Cardiac muscle cell (in vitro differentiated cells and primary cell): ENCODE results near the gene TRHDE. TPM values are rescaled to one million over a fixed set of nuclear protein-coding genes. Genes with fewer than 3 reads are reported as not detected.
A peak's percentile ranks its signal among the peaks of the same experiment; 100 is the strongest.
"Not testable (repeated sequence)": the region's sequence is repeated elsewhere in the genome, so short reads cannot be mapped to it uniquely, and the experiment has no call there.

Source experiments
- DNase-seq, 2 donors: peaks; one replicate each; pipeline versions ENCODE4 v3.0.0 to v3.0.0-alpha.2; 2010 to 2017; ENCODE audit warnings: low read depth in 1 of 2, low spot score in 1 of 2
- H3K27ac ChIP-seq: fragments of 200-600 bp; sonication (generic); 2 replicates; pipeline ENCODE4 v1.5.1; 2016
- H3K27me3 ChIP-seq: fragments of 200-600 bp; sonication (generic); 2 replicates; pipeline ENCODE4 v1.6.0; 2016; ENCODE audit warnings: control low read depth
- H3K36me3 ChIP-seq: fragments of 200-600 bp; sonication (generic); 2 replicates; pipeline ENCODE4 v1.5.1; 2016; ENCODE audit warnings: control low read depth
- H3K4me1 ChIP-seq: fragments of 200-600 bp; sonication (generic); 2 replicates; pipeline ENCODE4 v1.8.1; 2017; ENCODE audit warnings: low read depth, mild to moderate bottlenecking, mixed run types
- H3K4me3 ChIP-seq: fragments of 200-600 bp; sonication (generic); 2 replicates; pipeline ENCODE4 v1.5.1; 2016; ENCODE audit warnings: mild to moderate bottlenecking
- H3K9me3 ChIP-seq: fragments of 200-600 bp; sonication (generic); 2 replicates; pipeline ENCODE4 v1.5.1; 2017; ENCODE audit warnings: low read depth, mild to moderate bottlenecking, control low read depth
- CTCF ChIP-seq: IDR thresholded peaks from 2 replicates; pipeline ENCODE4 v1.5.1; 2012; ENCODE audit warnings: low read depth, mild to moderate bottlenecking, low read length
- polyA plus RNA-seq: library from polyadenylated mRNA; unstranded; fragments of >200 nt; fragmentation: Nextera tagmentation; extraction: Ambion mirVana; gene quantifications from 2 replicates; pipeline ENCODE4 v1.2.1, GENCODE V29; 2016
- total RNA-seq: library from RNA; depleted of rRNA; stranded (reverse); fragments of >200 nt; gene quantifications from 2 replicates; pipeline ENCODE4 v1.2.3, GENCODE V29; 2016

Gene TRHDE
- total and polyA plus RNA-seq, 2 experiments from 2014 or later, result not detected

GRCh38 chr12:72658615-72659014 is 386.4 kb downstream of the TRHDE start:
- H3K4me1 ChIP-seq, result no peaks in the 10 kb centered on the region
- H3K27ac ChIP-seq, result no peak overlapping the region
- TF ChIP-seq CTCF, result no peak
- no peaks in the 10 kb centered on the region for H3K36me3 ChIP-seq
- H3K4me3 ChIP-seq, result no peak overlapping the region
- no peaks in the 10 kb centered on the region for H3K27me3 ChIP-seq
- no peaks in the 10 kb centered on the region for H3K9me3 ChIP-seq
- no peak for DNase-seq

- DNase-seq, H3K4me1 ChIP-seq, H3K36me3 ChIP-seq, H3K27me3 ChIP-seq, H3K27ac ChIP-seq, H3K4me3 ChIP-seq, H3K9me3 ChIP-seq: not testable (repeated sequence)
Observed at GRCh38 chr12:72660174-72660573, 388.0 kb downstream of the TRHDE start.

- no peak for TF ChIP-seq CTCF
- Histone ChIP-seq H3K36me3 (no peaks in the 10 kb centered on the region), H3K4me3 (no peak overlapping the region), H3K27me3 (no peaks in the 10 kb centered on the region), H3K4me1 (peaks cover 32% of the 10 kb centered on the region), H3K27ac (no peak overlapping the region), H3K9me3 (no peaks in the 10 kb centered on the region)
- DNase-seq, result no peak
Observed at GRCh38 chr12:72673853-72674252, 401.7 kb downstream of the TRHDE start.

GRCh38 chr12:72676556-72676955 is 404.4 kb downstream of the TRHDE start:
- no peak overlapping the region for H3K4me3 ChIP-seq
- H3K27me3 ChIP-seq, result no peaks in the 10 kb centered on the region
- no peaks in the 10 kb centered on the region for H3K36me3 ChIP-seq
- H3K27ac ChIP-seq, result peak overlapping the region; percentile 92
- H3K4me1 ChIP-seq, result peaks cover 47% of the 10 kb centered on the region
- no peaks in the 10 kb centered on the region for H3K9me3 ChIP-seq
- TF ChIP-seq CTCF, result no peak
- DNase-seq, result no peak

GRCh38 chr12:72677139-72677538 is 405.0 kb downstream of the TRHDE start:
- Histone ChIP-seq H3K4me1 (peaks cover 47% of the 10 kb centered on the region), H3K9me3 (no peaks in the 10 kb centered on the region), H3K27me3 (no peaks in the 10 kb centered on the region), H3K36me3 (no peaks in the 10 kb centered on the region), H3K27ac (peak overlapping the region; percentile 92), H3K4me3 (no peak overlapping the region)
- TF ChIP-seq CTCF, result no peak
- peak in 1 of 2 donors; percentile 59 for DNase-seq

GRCh38 chr12:72677846-72678245 is 405.7 kb downstream of the TRHDE start:
- H3K4me3 ChIP-seq, result peak overlapping the region; percentile 5
- no peak for TF ChIP-seq CTCF

More at GRCh38 chr12:72677846-72678245, 405.7 kb downstream of the TRHDE start:
- no peaks in the 10 kb centered on the region for H3K27me3 ChIP-seq
- H3K9me3 ChIP-seq, result no peaks in the 10 kb centered on the region
- peak overlapping the region; percentile 92 for H3K27ac ChIP-seq
- H3K4me1 ChIP-seq, result peaks cover 47% of the 10 kb centered on the region
- DNase-seq, result no peak
- no peaks in the 10 kb centered on the region for H3K36me3 ChIP-seq
